Measurements from ENCODE around the gene SLC35D1.
"Not testable (repeated sequence)": the region's sequence is repeated elsewhere in the genome, so short reads cannot be mapped to it uniquely, and the experiment has no call there.

SLC35D1 gene

GRCh38 chr1:67053785-67054772, at the start of gene SLC35D1:
TSS of gene SLC35D1 (minus strand) at chr1:67054148. CDS start at chr1:67054013, 135 bp downstream.
- peak; percentile 78 for DNase-seq (ENCODE audit: low read depth)

- no peak for DNase-seq (ENCODE audit: low read depth)
These were observed 49.6 kb upstream of the SLC35D1 start for GRCh38 chr1:67103548-67103947.

GRCh38 chr1:67100833-67101232, 46.9 kb upstream of the SLC35D1 start:
- no peak for DNase-seq (ENCODE audit: low read depth)

DNA sequence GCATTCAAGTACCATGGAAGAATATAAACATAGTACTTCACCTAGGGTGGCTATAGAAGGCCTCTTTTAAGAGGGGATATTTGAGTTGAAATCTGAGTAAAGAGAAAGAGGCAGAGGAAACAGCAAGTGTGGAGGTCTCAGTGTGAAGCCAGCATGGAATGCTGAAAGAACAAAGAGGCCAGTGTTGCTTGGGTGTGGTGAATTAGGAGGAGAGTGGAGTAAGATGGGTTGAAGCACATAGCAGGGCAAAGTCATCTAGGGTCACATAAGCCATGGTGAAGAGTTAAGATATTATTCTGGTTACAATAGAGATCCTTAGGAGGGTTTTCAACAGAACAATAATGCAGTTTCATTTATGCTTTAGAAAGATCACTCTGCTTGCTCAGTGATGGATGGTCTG, 43.4 kb upstream of the SLC35D1 start:
- DNase-seq (ENCODE audit: low read depth) = no peak

GRCh38 chr1:67094191-67094590, 40.2 kb upstream of the SLC35D1 start:
- DNase-seq (ENCODE audit: low read depth) = no peak

GRCh38 chr1:67089685-67090208, 35.8 kb upstream of the SLC35D1 start:
- DNase-seq (ENCODE audit: low read depth) = no peak

DNA sequence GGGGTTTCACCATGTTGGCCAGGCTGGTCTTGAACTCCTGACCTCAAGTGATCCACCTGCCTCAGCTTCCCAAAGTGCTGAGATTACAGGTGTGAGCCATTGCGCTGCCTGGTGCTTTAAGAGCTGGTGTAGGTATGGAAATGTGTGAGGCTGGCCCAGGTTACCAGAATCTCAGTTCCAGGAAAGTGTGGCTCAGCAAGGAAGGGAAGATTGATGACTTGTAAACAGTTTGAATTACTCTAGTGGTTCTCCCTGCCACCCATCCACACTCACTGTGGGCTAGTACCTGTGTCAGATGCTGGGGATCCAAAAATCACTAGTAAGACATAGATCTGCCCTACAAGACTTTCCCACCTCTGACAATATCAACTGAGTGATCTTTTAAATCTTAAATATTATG, 34.5 kb upstream of the SLC35D1 start:
- DNase-seq (ENCODE audit: low read depth) = no peak

- no peak for DNase-seq (ENCODE audit: low read depth)
These were observed 31.4 kb upstream of the SLC35D1 start for GRCh38 chr1:67085326-67085725.

- no peak for DNase-seq (ENCODE audit: low read depth)
These were observed 30.9 kb upstream of the SLC35D1 start for GRCh38 chr1:67084765-67085318.

DNA sequence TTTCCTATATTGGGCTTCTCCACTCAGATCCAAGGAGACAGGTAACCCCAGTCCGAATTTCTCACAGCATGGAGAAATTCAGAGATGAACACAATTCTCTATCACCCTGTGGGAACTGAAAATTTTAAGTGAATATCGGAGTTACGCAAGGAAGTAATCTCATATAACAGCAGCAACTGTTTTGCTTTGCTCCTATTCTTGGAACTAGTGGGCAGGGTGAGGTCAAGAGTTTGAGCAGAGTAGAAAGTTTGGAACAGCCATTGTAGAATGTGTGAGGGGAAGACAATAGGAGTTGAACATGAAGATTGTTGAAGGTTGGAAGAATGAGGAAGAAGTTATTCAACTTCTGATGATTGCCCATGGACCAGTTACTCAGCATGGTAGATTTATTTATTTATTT, 24.3 kb upstream of the SLC35D1 start:
- no peak for DNase-seq (ENCODE audit: low read depth)

GRCh38 chr1:67077593-67077992, 23.6 kb upstream of the SLC35D1 start:
- no peak for DNase-seq (ENCODE audit: low read depth)

GRCh38 chr1:67072749-67073148, 18.8 kb upstream of the SLC35D1 start:
- no peak for DNase-seq (ENCODE audit: low read depth)

DNA sequence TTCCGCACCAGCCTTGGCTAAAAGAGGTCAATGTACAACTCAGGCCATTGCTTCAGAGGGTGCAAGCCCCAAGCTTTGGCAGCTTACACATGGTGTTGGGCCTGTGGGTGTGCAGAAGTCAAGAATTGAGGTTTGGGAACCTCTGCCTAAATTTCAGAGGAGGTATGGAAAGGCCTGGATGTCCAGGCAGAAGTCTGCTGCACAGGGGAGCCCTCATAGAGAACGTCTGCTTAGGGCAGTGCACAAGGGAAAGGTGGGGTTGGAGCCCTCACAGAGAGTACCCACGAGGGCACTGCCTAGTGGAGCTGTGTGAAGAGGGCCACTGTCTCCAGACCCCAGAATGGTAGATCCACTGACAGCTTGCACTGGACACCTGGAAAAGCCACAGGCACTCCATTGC, 13.7 kb upstream of the SLC35D1 start:
- DNase-seq (ENCODE audit: low read depth) = not testable (repeated sequence)

DNA sequence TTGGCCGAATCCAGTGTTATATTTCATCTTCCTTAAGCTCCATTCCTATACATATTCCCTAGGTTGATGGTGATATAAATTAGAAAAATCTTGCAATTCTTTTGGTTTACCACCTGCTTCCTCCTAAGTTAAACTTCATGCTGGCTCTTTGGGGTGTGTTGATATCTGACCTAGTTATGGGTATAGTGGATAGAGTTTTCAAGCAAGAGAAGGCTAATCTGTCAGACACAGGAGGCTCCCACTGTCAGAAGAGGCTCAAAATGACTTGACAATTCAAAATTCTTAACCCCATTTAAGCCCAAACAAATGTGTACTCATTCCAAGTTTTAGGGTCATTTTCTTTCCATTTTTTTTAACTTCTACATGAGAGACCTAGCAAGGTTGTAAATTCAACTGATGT, 8.5 kb upstream of the SLC35D1 start:
- no peak for DNase-seq (ENCODE audit: low read depth)

- DNase-seq (ENCODE audit: low read depth) = no peak
These were observed 7.3 kb upstream of the SLC35D1 start for GRCh38 chr1:67061266-67061665.

- DNase-seq (ENCODE audit: low read depth) = no peak
These were observed 6.9 kb upstream of the SLC35D1 start for GRCh38 chr1:67060811-67061218.

GRCh38 chr1:67059346-67059745, 5.4 kb upstream of the SLC35D1 start:
- DNase-seq (ENCODE audit: low read depth) = no peak

DNA sequence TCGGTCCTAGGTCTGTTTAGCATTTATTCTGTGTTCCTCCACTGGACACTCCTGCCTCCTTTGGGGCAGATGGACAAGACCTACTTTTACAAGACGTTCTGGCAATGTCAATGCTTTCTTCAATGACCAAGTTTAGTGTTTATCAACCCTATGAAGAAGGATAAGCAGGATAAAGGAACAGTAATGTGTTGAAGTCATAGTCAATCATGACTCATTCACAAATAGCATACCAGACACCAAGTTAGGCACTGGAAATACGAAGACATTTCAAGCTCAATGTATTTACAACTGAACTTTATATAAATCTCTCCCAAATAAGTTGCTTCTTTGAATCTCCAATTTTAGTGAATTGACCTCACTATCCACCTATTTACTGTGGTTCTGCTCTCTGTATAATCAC, 4.8 kb upstream of the SLC35D1 start:
- DNase-seq (ENCODE audit: low read depth) = no peak

DNA sequence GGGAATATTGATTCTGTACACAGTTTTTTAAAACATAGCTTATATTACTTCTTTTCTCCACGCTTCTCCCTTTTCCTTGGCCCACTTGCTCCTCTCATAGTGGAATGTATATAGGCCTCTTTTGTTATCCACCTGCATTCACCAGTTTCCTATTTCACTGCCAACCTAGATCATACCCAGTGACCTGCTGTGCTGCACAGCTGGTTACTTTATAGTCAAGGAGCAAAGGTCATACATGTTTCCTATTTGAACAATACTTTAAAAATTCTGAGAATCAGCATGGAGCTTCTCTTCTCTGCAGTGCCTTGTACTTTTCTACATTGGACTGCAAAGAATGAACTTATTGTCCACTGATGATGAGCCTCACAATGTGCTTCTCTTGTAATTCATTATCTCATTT, 4.3 kb upstream of the SLC35D1 start:
- no peak for DNase-seq (ENCODE audit: low read depth)

- no peak for DNase-seq (ENCODE audit: low read depth)
These were observed 488 bp downstream of the SLC35D1 start for GRCh38 chr1:67053535-67053784.

- no peak for DNase-seq (ENCODE audit: low read depth)
These were observed 1.0 kb downstream of the SLC35D1 start for GRCh38 chr1:67052741-67053534.

GRCh38 chr1:67051196-67051595, 2.8 kb downstream of the SLC35D1 start:
- no peak for DNase-seq (ENCODE audit: low read depth)

Measured in activated T-cell treated with anti-CD3 and anti-CD28 coated beads for 48 hours (primary cell).